Neural cell (in vitro differentiated cells): ENCODE measurements around the gene FBLN2. TPM values are rescaled to one million over a fixed set of nuclear protein-coding genes. Genes with fewer than 3 reads are reported as not detected.

Experiments used
- H2AFZ ChIP-seq: fragments of 200-600, 300-800 bp; sonication (generic), shearing (Covaris generic); 2 replicates; pipeline ENCODE4 v1.6.0; 2014; ENCODE audit warnings: low read depth, mild to moderate bottlenecking, antibody characterized with exemption, low read length, moderate library complexity
- H3F3A ChIP-seq: fragments of 200-600 bp; shearing (Covaris generic); 2 replicates; pipeline ENCODE4 v1.6.1; 2016; ENCODE audit warnings: mild to moderate bottlenecking, moderate library complexity, mixed read lengths, antibody characterized with exemption, low read length; ENCODE audit not compliant: insufficient read depth, poor library complexity, severe bottlenecking
- H3K27ac ChIP-seq: fragments of 200-600, 300-800 bp; sonication (generic), shearing (Covaris generic); 2 replicates; pipeline ENCODE4 v1.5.1; 2014; ENCODE audit warnings: mild to moderate bottlenecking, low read length, moderate library complexity
- H3K27me3 ChIP-seq: fragments of 300-800, 200-600 bp; sonication (generic), shearing (Covaris generic); 2 replicates; pipeline ENCODE4 v1.6.0; 2014; ENCODE audit warnings: mild to moderate bottlenecking, low read depth, low read length, moderate library complexity; ENCODE audit not compliant: insufficient read depth
- H3K36me3 ChIP-seq: fragments of 300-800, 200-600 bp; sonication (generic), shearing (Covaris generic); 2 replicates; pipeline ENCODE4 v1.5.1; 2014; ENCODE audit warnings: mild to moderate bottlenecking, antibody characterized with exemption, low read length, moderate library complexity; ENCODE audit not compliant: insufficient read depth
- H3K4me2 ChIP-seq: fragments of 300-800, 200-600 bp; sonication (generic), shearing (Covaris generic); 2 replicates; pipeline ENCODE4 v1.6.0; 2014; ENCODE audit warnings: mild to moderate bottlenecking, low read length
- H3K4me3 ChIP-seq: fragments of 300-800, 200-600 bp; sonication (generic), shearing (Covaris generic); 2 replicates; pipeline ENCODE4 v1.5.1; 2014; ENCODE audit warnings: mild to moderate bottlenecking, low read length, moderate library complexity
- H3K79me2 ChIP-seq: fragments of 200-600 bp; shearing (Covaris generic); replicated peaks from 2 replicates; pipeline ENCODE4 v1.6.0; 2014; ENCODE audit warnings: mild to moderate bottlenecking, low read length, moderate library complexity; ENCODE audit not compliant: insufficient read depth
- H3K9ac ChIP-seq: fragments of 300-800, 200-600 bp; sonication (generic), shearing (Covaris generic); 2 replicates; pipeline ENCODE4 v1.6.1; 2016; ENCODE audit warnings: mild to moderate bottlenecking, low read length, mixed read lengths
- H3K9me2 ChIP-seq: fragments of 200-600 bp; shearing (Covaris generic); 2 replicates; pipeline ENCODE4 v1.6.1; 2016; ENCODE audit warnings: mild to moderate bottlenecking, low read length, mixed read lengths; ENCODE audit not compliant: insufficient read depth
- H3K9me3 ChIP-seq: fragments of 200-600, 300-800 bp; sonication (generic), shearing (Covaris generic); 2 replicates; pipeline ENCODE4 v1.6.1; 2016; ENCODE audit warnings: mild to moderate bottlenecking, mixed run types, low read length, moderate library complexity, mixed read lengths
- H4K20me1 ChIP-seq: fragments of 200-600 bp; shearing (Covaris generic); 2 replicates; pipeline ENCODE4 v1.6.1; 2016; ENCODE audit warnings: mild to moderate bottlenecking, mixed run types; ENCODE audit not compliant: insufficient read depth
- CTCF ChIP-seq: fragments of 450-650 bp; IDR thresholded peaks from 2 replicates; pipeline ENCODE4 v1.5.1; 2014; ENCODE audit warnings: antibody characterized with exemption, mild to moderate bottlenecking, moderate library complexity; ENCODE audit not compliant: poor library complexity, severe bottlenecking
- EP300 ChIP-seq: fragments of 450-650 bp; conservative IDR thresholded peaks from 2 replicates; pipeline ENCODE4 v1.6.1; 2014; ENCODE audit warnings: antibody characterized with exemption, mild to moderate bottlenecking, moderate library complexity; ENCODE audit not compliant: poor library complexity, severe bottlenecking
- EZH2 ChIP-seq: fragments of 200-600, 300-800 bp; shearing (Covaris generic), sonication (generic); IDR thresholded peaks from 2 replicates; pipeline ENCODE4 v1.6.1; 2014; ENCODE audit warnings: antibody characterized with exemption, low read length, borderline replicate concordance, mild to moderate bottlenecking; ENCODE audit not compliant: insufficient read depth, poor library complexity, severe bottlenecking
- MXI1 ChIP-seq: fragments of 450-650 bp; conservative IDR thresholded peaks from 2 replicates; pipeline ENCODE4 v1.6.1; 2014; ENCODE audit warnings: antibody characterized with exemption, mild to moderate bottlenecking; ENCODE audit not compliant: poor library complexity, severe bottlenecking
- POLR2AphosphoS5 ChIP-seq: IDR thresholded peaks from 2 replicates; pipeline ENCODE4 v1.6.1; 2012
- RAD21 ChIP-seq: fragments of 450-650 bp; conservative IDR thresholded peaks from 2 replicates; pipeline ENCODE4 v1.6.1; 2014; ENCODE audit warnings: antibody characterized with exemption, mild to moderate bottlenecking, moderate library complexity
- REST ChIP-seq: IDR thresholded peaks from 2 replicates; pipeline ENCODE4 v1.6.1; 2012; ENCODE audit warnings: borderline replicate concordance
- SMC3 ChIP-seq: fragments of 450-650 bp; conservative IDR thresholded peaks from 2 replicates; pipeline ENCODE4 v1.6.1; 2014; ENCODE audit warnings: antibody characterized with exemption, mild to moderate bottlenecking, moderate library complexity; ENCODE audit not compliant: poor library complexity
- TAF1 ChIP-seq: IDR thresholded peaks from 2 replicates; pipeline ENCODE4 v1.6.1; 2012; ENCODE audit warnings: low read depth
- polyA plus RNA-seq: library from polyadenylated mRNA; depleted of rRNA; stranded (reverse); fragments of >200 nt; gene quantifications from 2 replicates; pipeline ENCODE4 v1.2.3, GENCODE V29; 2014

Gene FBLN2
- polyA plus RNA-seq, 1 donor from 2014 or later = 0.37 TPM

- Histone ChIP-seq H3K27ac (no peak overlapping the region), H3K9me3 (no peaks in the 10 kb centered on the region), H3K9me2 (no peaks in the 10 kb centered on the region), H3K9ac (no peak overlapping the region), H4K20me1 (no peaks in the 10 kb centered on the region), H3K79me2 (no peaks in the 10 kb centered on the region), H3K4me3 (no peak overlapping the region), H3K4me2 (no peak overlapping the region), H2AFZ (no peak overlapping the region), H3K36me3 (no peaks in the 10 kb centered on the region), H3F3A (no peaks in the 10 kb centered on the region), H3K27me3 (no peaks in the 10 kb centered on the region)
- TF ChIP-seq SMC3 = no peak
- no peak for TF ChIP-seq MXI1
- TF ChIP-seq RAD21 = no peak
- no peak for TF ChIP-seq EP300
- TF ChIP-seq TAF1 = no peak
- no peak for TF ChIP-seq CTCF
- no peak for TF ChIP-seq REST
- no peak for TF ChIP-seq POLR2AphosphoS5
- no peak for TF ChIP-seq EZH2
Observed at GRCh38 chr3:13574798-13575451, 26.0 kb downstream of the FBLN2 start.

- Histone ChIP-seq H3K9me2 (no peaks in the 10 kb centered on the region), H3K9ac (no peak overlapping the region), H3K27ac (no peak overlapping the region), H3K4me2 (no peak overlapping the region), H3K36me3 (no peaks in the 10 kb centered on the region), H3K27me3 (no peaks in the 10 kb centered on the region), H2AFZ (no peak overlapping the region), H3F3A (no peaks in the 10 kb centered on the region), H4K20me1 (no peaks in the 10 kb centered on the region), H3K79me2 (no peaks in the 10 kb centered on the region), H3K4me3 (no peak overlapping the region), H3K9me3 (no peaks in the 10 kb centered on the region)
- TF ChIP-seq SMC3 (no peak), RAD21 (no peak), EZH2 (no peak), CTCF (no peak), EP300 (no peak), TAF1 (no peak), MXI1 (no peak), POLR2AphosphoS5 (no peak), REST (no peak)
Observed at GRCh38 chr3:13575459-13576061, 26.6 kb downstream of the FBLN2 start.
